Ascending aorta (tissue), 2 donors: ENCODE data around the gene ARHGAP25. TPM values are rescaled to one million over a fixed set of nuclear protein-coding genes. Genes with fewer than 3 reads are reported as not detected.

Source experiments
- DNase-seq, 2 donors: peaks; one replicate each; pipeline ENCODE4 v3.0.0-alpha.2; 2019; ENCODE audit warnings: low spot score in 2 of 2
- H3K27ac ChIP-seq, 2 donors: fragments of 200-600 bp; sonication (generic); one replicate each; pipeline ENCODE4 v1.5.1; 2016 to 2017; ENCODE audit warnings: mild to moderate bottlenecking in 1 of 2
- H3K27me3 ChIP-seq: fragments of 200-600 bp; sonication (generic); one replicate; pipeline ENCODE4 v1.5.1; 2017
- H3K36me3 ChIP-seq, 2 donors: fragments of 200-600 bp; sonication (generic); one replicate each; pipeline ENCODE4 v1.5.1; 2016
- H3K4me1 ChIP-seq, 2 donors: fragments of 200-600 bp; sonication (generic); one replicate each; pipeline ENCODE4 v1.5.1; 2016 to 2017; ENCODE audit warnings: mild to moderate bottlenecking in 1 of 2
- H3K4me3 ChIP-seq, 2 donors: fragments of 200-600 bp; sonication (generic); one replicate each; pipeline ENCODE4 v1.5.1; 2016 to 2017; ENCODE audit warnings: mild to moderate bottlenecking in 1 of 2
- H3K9me3 ChIP-seq, 2 donors: fragments of 200-600 bp; sonication (generic); one replicate each; pipeline ENCODE4 v1.5.1; 2016
- CTCF ChIP-seq, 3 experiments: fragments of 200-600 bp in 2 of 3; fragments of 450-650 bp in 1 of 3; sonication (generic) in 2 of 3; IDR thresholded peaks; one replicate each; pipeline ENCODE4 v1.5.1; 2016 to 2019; ENCODE audit warnings: antibody characterized with exemption in 3 of 3, mild to moderate bottlenecking in 1 of 3, moderate library complexity in 1 of 3
- intact Hi-C: fragments of 100-400 bp; cut with DNase I; formaldehyde crosslinking; loops from one replicate; pipeline ENCODE4 v1.15.1; 2023
- total RNA-seq: library from RNA; depleted of rRNA; stranded (reverse); fragments of >200 nt; gene quantifications from one replicate; pipeline ENCODE4 v1.1.0, GENCODE V29; 2016

ARHGAP25 gene
- total RNA-seq, 1 donor from 2014 or later = 8.3 TPM

- Histone ChIP-seq H3K36me3 (no peaks in the 10 kb centered on the region), H3K27me3 (no peaks in the 10 kb centered on the region), H3K27ac (no peak overlapping the region), H3K9me3 (no peaks in the 10 kb centered on the region), H3K4me1 (peaks cover 9 to 25% of the 10 kb centered on the region in 2 donors), H3K4me3 (no peak overlapping the region)
- no peak for TF ChIP-seq CTCF (IDR thresholded peaks at IDR 0.05)
- DNase-seq = no peak
- intact Hi-C loops = no loop called here
These were observed 33.4 kb downstream of the ARHGAP25 start for GRCh38 chr2:68767996-68768395.

DNA sequence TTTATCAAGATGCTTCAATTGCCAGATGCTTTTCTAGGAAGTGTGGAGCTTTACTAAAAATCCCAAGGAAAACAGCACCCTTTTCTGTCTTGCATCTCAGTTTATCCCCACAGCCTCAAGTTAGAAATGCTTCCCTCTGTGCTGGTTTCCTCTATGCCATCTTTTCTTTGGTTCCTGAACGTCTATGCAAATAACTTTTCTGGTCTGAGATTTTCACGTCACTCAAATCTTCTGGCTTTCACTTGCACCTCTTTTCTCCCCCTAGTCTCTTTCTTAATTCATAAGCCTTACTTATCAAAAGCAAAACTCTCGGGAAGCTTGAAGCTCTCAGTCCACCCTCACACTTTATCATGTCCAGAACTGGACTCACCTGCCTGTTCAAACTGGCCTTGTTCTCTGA is 33.9 kb downstream of the ARHGAP25 start:
- peaks cover 9 to 21% of the 10 kb centered on the region in 2 donors for H3K4me1 ChIP-seq
- no peaks in the 10 kb centered on the region for H3K27me3 ChIP-seq
- H3K4me3 ChIP-seq = no peak overlapping the region
- H3K36me3 ChIP-seq = no peaks in the 10 kb centered on the region
- no peaks in the 10 kb centered on the region for H3K9me3 ChIP-seq
- TF ChIP-seq CTCF (IDR thresholded peaks at IDR 0.05) = no peak
- intact Hi-C loops = no loop called here
- no peak for DNase-seq
- H3K27ac ChIP-seq = no peak overlapping the region

GRCh38 chr2:68768951-68769350 is 34.3 kb downstream of the ARHGAP25 start:
- Histone ChIP-seq H3K4me1 (peaks cover 9 to 19% of the 10 kb centered on the region in 2 donors), H3K9me3 (no peaks in the 10 kb centered on the region), H3K27ac (no peak overlapping the region), H3K36me3 (no peaks in the 10 kb centered on the region), H3K4me3 (no peak overlapping the region), H3K27me3 (no peaks in the 10 kb centered on the region)
- no peak for DNase-seq
- intact Hi-C loops = no loop called here
- TF ChIP-seq CTCF (IDR thresholded peaks at IDR 0.05) = no peak

DNA sequence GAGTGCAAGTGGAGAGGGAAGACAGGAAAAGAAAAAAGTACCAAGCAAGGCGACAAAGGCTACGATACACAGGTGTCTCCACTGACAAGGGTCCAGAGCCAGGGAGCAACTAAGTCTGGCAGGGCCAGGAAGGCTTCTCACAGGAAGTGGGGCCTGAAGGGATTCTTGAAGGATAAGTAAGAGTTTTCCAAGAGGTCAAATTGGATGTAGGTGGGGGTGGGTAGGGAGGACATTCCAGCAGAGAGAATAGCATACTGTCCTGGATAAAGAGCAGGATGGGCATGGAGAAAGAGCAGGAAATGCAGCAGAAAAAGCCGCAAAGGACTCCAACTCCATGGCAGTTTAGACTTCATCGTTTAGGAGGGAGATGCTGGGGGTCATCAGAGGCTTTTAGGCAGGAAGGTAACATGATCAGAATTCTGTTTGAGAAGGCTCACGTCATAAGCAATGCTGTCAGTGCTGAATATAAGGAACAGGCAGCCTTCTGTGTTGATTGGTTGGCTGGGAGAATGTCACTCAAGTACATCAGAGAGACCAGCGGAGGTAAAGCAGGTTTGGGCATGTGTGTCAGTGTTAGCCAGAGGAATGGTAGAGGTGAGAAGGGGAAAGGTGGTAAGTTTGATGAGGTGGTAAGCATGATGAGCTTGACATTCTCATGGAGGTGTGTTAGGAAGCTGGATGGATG is 35.1 kb downstream of the ARHGAP25 start:
- Histone ChIP-seq H3K4me1 (peaks cover 9 to 12% of the 10 kb centered on the region in 2 donors), H3K27me3 (no peaks in the 10 kb centered on the region), H3K36me3 (no peaks in the 10 kb centered on the region), H3K27ac (peak overlapping the region in 1 of 2 donors; percentile 82), H3K9me3 (no peaks in the 10 kb centered on the region), H3K4me3 (no peak overlapping the region)
- intact Hi-C loops = no loop called here
- TF ChIP-seq CTCF (IDR thresholded peaks at IDR 0.05) = no peak
- DNase-seq = no peak

DNA sequence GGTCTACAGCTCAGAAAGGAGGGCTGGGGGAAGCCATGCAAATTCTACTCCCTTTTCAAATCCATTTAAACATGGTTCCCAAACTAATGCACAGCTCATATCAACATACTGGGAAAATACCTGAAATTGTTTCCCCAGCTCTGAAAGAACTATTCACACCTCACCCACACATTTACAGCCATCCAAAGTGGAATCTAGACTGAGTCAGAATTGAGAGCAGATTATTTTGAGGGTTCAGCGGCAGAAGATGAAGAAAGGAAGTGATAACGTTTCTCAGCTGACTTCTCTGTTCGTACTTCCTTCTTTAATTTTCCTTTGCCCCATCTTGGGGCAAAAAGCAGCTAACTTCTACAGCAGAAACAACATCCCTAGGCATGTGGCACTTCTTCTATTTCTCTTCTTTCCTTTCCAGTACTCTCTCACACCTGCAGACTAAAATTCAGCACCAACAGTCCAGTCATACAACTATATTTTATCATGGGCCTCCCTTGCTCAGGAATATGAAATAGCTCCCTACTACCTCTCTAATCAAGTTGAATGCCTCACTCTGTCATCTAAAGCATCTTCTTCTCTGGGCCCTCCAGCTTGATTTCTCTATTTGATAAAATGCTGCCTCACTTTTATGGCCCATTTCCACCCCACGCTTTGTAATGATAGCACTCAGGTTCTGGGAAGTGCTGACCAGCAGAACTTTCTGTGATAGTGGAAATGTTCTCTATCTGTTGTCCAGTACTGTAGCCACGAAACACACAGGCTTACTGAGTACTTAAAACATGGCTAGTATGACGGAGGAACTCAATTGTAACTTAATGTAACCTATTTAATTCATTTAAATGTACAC is 35.9 kb downstream of the ARHGAP25 start:
- no peak overlapping the region for H3K4me3 ChIP-seq
- peaks cover 9 to 12% of the 10 kb centered on the region in 2 donors for H3K4me1 ChIP-seq
- peak overlapping the region; percentile 43 to 82 for H3K27ac ChIP-seq
- H3K9me3 ChIP-seq = no peaks in the 10 kb centered on the region
- H3K36me3 ChIP-seq = no peaks in the 10 kb centered on the region
- TF ChIP-seq CTCF (IDR thresholded peaks at IDR 0.05) = no peak
- intact Hi-C loops = no loop called here
- no peak for DNase-seq
- no peaks in the 10 kb centered on the region for H3K27me3 ChIP-seq
